ENCODE measurements around the gene FFAR2.
A peak's percentile ranks its signal among the peaks of the same experiment; 100 is the strongest.

The FFAR2 gene

DNA sequence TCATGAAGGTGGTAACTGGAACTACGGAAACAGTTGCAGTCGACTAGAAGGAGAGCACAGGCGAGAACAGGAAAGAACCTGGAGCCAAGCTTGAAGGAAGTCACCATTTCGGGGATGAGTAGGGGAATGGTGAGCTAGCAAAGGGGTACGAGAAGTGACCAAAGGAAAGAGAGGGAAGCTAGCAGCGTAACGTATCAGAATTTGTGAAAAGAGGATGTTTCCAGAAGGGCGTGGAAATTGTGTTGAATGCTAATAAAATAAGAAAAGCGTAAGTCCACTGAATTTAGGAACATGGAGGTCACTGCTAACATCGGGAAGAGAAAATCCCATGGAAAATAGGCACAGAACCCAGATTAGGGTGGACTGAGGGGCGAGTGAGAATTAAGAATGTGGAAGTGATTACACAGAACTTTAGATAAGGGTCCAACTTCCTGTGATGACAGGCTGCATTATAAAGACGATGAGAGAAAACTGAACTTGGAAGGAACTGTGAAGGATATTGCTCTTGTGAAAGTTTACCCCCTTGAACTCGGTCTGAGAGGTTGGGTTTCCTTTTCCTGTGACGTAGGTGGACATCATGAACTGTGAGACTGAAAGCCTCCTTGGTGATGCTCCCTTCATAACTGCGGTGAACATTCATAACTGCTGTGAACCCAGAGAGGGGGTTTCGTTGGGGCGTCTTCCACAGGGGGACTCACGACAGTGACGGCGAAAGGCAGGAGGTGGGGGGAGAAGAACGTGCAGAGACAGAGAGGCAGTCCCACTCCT is 2.0 kb upstream of the FFAR2 start:
- TF ChIP-seq ZFX (IDR thresholded peaks at IDR 0.05; ENCODE audit: borderline replicate concordance), result no peak
- TF ChIP-seq, protein P1, sequence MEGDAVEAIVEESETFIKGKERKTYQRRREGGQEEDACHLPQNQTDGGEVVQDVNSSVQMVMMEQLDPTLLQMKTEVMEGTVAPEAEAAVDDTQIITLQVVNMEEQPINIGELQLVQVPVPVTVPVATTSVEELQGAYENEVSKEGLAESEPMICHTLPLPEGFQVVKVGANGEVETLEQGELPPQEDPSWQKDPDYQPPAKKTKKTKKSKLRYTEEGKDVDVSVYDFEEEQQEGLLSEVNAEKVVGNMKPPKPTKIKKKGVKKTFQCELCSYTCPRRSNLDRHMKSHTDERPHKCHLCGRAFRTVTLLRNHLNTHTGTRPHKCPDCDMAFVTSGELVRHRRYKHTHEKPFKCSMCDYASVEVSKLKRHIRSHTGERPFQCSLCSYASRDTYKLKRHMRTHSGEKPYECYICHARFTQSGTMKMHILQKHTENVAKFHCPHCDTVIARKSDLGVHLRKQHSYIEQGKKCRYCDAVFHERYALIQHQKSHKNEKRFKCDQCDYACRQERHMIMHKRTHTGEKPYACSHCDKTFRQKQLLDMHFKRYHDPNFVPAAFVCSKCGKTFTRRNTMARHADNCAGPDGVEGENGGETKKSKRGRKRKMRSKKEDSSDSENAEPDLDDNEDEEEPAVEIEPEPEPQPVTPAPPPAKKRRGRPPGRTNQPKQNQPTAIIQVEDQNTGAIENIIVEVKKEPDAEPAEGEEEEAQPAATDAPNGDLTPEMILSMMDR (IDR thresholded peaks at IDR 0.05), result no peak

DNA sequence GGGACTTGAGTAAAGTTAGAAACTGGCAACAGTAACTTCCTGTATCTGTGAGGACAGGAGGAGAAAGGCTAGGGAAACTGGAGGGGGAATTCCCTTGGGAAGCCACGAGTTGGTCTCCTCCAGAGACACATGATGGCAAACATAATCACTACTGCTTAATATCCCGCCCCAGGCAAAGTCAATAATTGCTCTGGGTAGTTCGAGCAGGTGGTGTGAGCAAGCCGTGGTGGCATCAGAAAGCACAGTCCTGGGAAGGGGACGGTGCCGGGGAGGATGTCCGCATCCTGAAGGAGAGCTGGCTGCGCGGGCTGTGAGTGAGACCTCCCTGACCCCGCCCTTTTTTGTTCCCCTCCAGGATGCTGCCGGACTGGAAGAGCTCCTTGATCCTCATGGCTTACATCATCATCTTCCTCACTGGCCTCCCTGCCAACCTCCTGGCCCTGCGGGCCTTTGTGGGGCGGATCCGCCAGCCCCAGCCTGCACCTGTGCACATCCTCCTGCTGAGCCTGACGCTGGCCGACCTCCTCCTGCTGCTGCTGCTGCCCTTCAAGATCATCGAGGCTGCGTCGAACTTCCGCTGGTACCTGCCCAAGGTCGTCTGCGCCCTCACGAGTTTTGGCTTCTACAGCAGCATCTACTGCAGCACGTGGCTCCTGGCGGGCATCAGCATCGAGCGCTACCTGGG is 1.4 kb downstream of the FFAR2 start:
- TF ChIP-seq ZFX (IDR thresholded peaks at IDR 0.05; ENCODE audit: borderline replicate concordance), result no peak
- TF ChIP-seq, protein P1 (IDR thresholded peaks at IDR 0.05), result no peak
- H3K27ac ChIP-seq, result peak overlapping the region; percentile 81

More for the DNA sequence above, 2.0 kb upstream of the FFAR2 start:
- H3K27ac ChIP-seq, result no peak overlapping the region

DNA sequence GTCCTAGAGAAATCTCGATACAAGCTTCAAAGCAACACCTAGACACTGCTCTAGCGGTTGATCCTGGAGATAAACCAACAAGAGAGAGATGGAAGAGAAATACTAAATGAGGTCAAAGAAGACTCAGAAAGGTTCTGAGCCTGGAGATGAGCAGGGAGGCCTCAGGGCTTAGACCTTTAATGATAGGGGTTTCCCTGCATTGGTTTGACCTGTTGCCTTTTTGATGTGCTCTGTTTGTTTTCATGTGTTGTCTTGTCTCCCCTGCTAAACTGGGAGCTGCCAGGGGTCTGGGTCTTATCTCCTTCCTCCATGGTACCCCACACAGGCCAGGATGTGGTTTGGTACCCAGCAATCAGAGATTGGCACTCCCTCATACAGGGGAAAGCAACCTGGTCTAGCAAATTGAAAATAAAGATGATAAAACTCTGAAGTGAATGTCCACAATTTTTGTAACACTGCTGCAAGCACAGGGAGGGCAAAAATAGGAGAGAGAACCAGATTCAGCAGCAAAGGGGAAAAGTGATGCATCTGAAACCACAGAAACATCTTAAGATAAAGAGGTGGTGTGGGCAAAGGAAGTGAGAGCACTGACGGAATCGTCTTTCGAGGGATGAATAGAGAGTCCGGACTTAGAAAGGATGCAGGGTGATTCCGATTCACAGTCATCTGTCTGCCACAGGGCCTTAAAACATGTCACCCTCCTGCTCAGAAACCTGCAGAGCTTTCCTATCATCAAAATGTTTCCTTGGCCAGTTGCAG is 3.5 kb downstream of the FFAR2 start:
- no peak for TF ChIP-seq ZFX (IDR thresholded peaks at IDR 0.05; ENCODE audit: borderline replicate concordance)
- TF ChIP-seq, protein P1 (IDR thresholded peaks at IDR 0.05), result no peak
- H3K27ac ChIP-seq, result no peak overlapping the region

DNA sequence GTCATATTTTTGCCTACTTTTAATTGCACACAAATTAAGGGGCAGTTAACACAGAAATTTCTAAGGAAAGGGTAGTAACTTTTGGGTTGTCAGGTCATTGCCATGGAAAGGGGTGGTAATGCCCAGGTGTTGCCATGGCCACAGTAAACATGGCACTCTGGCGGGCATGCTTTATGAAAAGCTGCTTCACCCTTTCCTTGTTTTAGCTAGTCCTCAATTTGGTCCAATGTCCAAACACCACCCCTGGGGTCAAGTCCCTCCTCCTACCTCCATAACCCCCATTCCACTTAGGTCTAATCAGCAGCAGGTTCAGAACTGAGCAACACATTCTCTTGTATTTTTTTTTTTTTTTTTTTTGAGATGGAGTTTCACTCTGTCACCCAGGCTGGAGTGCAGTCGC is 6.6 kb downstream of the FFAR2 start:
- no peak overlapping the region for H3K27ac ChIP-seq
- TF ChIP-seq, protein P1 (IDR thresholded peaks at IDR 0.05), result no peak
- no peak for TF ChIP-seq ZFX (IDR thresholded peaks at IDR 0.05; ENCODE audit: borderline replicate concordance)

DNA sequence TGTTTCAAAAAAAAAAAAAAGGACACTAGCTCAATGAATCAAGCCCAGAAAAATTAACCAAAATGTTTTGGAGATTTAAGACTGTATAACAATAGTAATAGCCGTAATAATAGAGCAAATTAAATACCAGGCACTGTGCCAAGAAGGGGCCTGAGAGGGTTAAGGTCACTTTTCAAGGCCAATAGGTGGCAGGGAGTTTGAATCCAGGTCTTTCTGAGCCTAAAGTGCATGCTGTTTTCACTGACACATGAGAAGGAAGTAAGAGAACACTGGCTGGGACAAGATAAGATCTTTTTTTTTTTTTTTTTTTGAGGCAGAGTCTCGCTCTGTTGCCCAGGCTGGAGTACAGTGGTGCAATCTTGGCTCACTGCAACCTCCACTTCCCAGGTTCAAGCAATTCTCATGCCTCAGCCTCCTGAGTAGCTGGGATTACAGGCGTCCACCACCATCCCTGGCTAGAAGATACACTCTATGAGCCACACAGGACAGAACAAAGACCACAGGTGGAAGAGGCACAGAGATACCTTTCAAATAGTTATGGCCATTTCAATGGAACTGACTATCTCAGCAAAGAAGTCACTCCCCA is 7.7 kb downstream of the FFAR2 start:
- TF ChIP-seq ZFX (IDR thresholded peaks at IDR 0.05; ENCODE audit: borderline replicate concordance), result no peak
- TF ChIP-seq, protein P1 (IDR thresholded peaks at IDR 0.05), result no peak
- no peak overlapping the region for H3K27ac ChIP-seq

DNA sequence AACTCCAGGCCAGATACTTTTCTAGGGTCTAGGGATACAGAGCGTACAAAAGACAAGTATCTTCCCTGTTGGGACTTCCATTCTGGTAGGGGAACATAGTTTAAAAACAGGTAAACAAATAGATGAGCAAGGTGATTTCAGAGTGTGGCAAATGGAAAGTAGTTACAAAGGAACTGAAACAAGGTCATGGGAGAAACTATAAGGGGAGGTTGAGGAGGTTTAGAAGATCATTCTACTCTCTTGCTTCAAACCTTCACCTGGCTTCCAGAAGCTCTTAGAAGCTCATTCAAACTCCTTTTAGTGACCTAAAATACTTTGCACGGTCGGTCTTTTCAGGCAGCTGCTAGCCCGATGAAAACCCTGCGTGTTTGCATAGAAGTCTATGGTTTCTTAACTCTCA is 9.1 kb downstream of the FFAR2 start:
- TF ChIP-seq, protein P1 (IDR thresholded peaks at IDR 0.05), result no peak
- no peak for TF ChIP-seq ZFX (IDR thresholded peaks at IDR 0.05; ENCODE audit: borderline replicate concordance)
- peak overlapping the region; percentile 63 for H3K27ac ChIP-seq
